GM18526 (cell line): ENCODE results near the gene PM20D2.

ENCODE experiments used
- POLR2A ChIP-seq: IDR thresholded peaks from 3 replicates; pipeline ENCODE4 v1.6.1; 2011; ENCODE audit not compliant: insufficient read length; ENCODE audit errors: extremely low read depth

PM20D2 gene

DNA sequence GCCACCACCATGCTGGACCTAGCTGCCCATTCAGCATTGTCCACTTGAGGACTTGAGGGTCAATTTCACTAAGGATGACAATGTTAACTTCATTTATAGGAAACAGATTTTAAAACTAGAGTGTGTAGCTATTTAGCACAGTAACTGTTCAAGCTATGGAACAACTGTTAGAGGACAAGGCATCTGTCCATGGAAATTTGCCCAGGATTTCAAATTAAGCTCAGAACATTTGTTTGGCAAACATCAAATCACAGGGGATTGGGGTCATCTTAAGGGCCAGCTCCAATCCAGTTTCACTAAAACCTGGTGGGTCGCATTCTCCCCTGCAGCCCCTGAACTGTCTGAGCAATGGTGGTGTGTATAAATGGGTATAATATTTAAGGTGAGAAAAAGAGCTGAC, 35.1 kb downstream of the PM20D2 start:
- no peak for TF ChIP-seq POLR2A

GRCh38 chr6:89183294-89183693, 37.4 kb downstream of the PM20D2 start:
- no peak for TF ChIP-seq POLR2A

DNA sequence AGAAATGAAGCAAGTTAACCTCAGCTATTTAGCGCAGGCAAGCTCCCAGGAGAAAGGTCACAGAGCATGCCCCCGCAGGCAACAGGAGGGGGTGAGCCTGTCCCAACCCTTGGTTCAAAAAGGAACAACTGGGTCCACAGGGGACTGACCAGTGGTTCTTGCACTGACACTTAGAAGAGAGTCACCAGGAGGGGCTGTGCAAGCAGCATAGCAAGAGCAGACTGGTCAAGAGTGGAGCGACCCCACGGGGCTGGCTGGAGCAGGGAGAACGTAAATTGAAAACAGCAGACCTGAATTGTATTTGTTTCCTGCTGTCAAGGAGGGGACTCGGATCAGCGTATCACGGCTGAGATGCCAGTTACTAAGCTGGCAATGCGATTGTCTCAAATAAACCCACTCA, 38.5 kb downstream of the PM20D2 start:
- no peak for TF ChIP-seq POLR2A

DNA sequence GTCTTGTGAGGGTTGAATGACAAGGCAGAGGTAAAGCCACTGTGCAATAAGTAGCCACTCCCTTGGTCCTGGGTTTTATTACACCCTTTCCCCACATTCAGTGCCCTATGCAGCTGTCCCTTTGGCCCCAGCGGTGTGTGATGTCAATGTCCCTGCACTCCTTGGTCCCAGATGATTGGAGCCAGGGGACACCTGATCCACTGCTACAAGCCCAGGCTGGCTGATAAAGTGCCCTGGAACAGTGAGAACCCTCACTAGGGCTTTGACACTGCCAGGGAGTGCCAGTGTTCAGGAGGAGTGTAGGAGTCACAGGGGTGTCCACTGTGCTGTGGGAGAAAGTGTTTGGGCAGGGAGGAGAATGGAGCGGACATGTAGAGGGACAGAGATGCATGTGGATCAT, 40.9 kb downstream of the PM20D2 start:
- no peak for TF ChIP-seq POLR2A

- no peak for TF ChIP-seq POLR2A
Measured at GRCh38 chr6:89187504-89187903, 41.6 kb downstream of the PM20D2 start.

DNA sequence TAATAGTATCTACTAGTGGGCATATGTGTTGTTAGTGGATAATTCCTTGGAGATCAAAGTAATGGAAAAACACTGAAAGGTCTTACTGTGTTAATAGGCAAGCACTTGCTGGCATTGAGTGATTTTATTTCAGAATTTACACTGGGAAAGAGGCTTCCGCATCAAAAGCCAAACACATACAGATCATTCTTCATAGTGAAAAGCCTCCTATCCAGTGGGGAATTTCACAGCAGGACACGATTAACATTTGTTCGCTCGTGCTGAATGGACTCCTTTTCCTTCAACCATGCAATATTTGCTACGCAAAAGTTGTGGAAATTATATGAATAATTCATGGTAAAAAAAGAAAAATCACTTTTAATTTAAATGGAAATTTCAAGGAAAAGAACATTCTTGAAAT, 44.9 kb downstream of the PM20D2 start:
- no peak for TF ChIP-seq POLR2A

GRCh38 chr6:89194559-89194958, 48.7 kb downstream of the PM20D2 start:
- no peak for TF ChIP-seq POLR2A

DNA sequence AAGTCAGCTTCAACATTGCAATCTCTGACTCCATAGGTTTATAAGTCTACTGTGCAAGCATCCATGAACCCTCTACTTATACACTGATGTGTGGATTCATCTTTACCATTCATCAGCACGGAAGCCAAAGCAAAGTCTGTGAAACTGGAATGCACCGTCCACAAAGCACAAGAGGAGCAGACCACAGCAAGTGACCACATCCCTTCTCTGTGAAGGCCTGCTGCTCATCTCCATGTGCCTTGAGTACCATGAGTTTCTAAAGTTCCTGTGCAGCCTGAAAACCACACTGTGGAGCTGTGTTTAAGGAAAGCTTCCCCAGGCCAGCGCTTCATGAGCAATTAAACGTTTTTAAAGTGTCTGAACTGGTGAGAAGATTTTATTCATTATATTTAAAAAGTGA, 51.3 kb downstream of the PM20D2 start:
- no peak for TF ChIP-seq POLR2A

GRCh38 chr6:89198235-89198634, 52.4 kb downstream of the PM20D2 start:
- TF ChIP-seq POLR2A = no peak

DNA sequence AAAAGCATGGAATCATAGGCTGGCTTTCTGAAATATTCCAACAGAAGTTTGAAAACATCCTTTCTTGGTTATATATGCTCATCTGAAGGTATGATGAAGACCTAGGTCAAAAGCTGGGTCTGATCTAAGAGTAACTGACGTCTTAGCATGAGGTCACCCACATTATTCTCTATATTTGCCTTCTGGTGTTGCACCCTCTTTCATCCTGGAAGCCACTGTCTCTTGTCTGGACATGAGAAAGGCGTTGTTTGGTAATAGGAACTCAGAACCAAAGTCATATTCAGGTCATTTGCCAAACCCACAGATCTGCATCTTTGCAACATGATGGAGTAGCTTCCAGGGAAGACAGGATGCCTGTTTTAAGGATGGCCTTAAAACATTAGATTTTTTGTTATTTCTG, 53.7 kb downstream of the PM20D2 start:
- no peak for TF ChIP-seq POLR2A

DNA sequence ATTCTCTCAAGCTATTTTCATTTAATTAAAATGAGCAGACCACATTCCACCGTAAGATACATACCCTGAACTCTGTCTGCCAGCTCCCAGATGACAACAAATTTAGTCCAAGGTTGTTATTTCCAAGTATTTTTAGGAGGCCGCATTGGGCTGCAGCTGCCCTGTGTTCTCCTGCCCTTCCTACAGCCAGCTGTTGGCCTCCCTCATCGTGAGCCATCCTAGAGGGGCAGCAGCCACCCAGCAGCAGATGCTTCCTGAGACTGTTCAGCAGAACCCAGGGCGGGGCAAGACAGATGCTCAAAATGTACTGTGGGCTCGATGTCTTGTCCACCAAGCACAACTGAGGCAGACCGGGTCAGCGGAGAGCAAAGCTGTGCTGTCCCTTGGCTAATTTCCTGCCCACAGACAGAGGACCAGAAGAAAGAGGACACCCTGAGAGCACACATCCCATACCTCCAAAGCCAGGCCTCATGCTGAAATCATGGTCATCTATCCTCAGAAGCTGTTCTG, 54.9 kb downstream of the PM20D2 start:
- TF ChIP-seq POLR2A = no peak

DNA sequence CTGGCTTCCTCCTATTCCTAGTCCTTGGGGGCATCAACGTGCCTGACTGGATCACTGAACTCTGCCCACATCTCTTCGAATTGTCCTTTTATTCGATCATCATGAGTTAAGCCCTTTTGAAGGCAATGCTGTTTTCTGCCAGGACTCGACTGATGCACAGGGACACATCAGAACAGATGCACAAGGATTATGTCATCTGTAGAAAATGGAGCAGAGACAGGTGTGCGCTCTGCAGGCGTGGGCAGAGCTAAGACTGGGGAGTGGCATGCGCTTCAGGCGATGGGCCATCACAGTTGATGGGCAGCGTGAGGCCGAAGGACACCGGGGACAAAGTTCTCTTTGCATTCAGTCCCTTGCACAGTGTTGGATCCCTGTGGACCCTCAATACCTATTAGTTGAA, 58.2 kb downstream of the PM20D2 start:
- TF ChIP-seq POLR2A = no peak

DNA sequence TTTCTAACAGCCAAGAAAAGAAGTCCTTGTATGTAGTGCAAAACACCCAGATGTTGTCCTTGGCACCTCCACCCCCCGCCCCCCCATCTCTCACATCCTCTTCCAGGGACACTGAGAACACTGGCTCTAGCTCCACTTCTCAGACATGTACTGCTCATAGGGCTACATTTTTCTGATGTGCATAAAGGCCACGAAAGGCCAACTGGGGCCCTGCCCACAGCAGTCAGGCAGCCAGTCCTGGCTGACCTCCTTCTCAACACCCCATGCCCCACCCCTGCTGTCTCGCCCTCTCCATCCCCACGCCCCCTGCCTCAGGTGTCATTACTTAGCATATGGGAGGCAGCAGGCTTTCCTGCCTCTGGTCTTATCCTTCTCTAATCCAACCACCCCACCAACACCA, 60.0 kb downstream of the PM20D2 start:
- no peak for TF ChIP-seq POLR2A

DNA sequence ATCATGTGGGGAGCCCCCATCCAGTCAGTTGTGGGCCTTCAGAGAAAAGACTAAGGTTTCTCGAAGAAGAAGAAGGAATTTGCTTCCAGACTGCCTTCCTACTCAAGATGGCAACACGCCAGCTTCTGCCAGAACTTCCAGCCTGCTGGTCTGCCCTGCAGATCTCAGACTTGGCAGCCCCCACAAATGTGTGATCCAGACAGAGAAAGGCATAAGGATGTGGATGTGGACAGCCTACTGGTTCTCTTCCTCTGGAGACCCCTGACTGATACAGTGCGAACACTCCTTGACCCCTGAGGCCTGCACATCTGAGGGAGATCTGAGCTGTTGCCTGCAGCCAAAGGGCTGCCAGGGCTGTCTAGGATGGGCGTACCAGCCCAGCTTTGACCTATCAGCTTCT, 62.7 kb downstream of the PM20D2 start:
- TF ChIP-seq POLR2A = no peak

DNA sequence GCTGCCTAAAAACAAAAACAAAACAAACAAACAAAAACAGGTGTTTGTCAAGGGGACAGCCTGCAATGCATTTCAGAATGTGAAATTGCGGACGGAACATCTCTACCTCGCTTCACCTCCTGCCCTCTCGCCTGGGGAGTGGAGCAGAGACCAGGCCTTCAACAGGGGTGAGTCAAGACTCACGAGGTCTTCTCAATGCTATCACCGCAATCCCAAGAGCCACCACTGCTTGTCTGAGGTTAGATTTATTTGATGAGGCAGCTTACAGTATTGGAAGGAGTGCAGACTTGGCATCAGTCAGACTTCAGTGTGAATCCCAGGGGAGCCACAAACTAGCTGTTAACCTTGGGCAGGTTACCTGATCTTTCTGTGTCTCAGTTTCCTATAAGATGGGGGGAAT, 63.6 kb downstream of the PM20D2 start:
- no peak for TF ChIP-seq POLR2A

DNA sequence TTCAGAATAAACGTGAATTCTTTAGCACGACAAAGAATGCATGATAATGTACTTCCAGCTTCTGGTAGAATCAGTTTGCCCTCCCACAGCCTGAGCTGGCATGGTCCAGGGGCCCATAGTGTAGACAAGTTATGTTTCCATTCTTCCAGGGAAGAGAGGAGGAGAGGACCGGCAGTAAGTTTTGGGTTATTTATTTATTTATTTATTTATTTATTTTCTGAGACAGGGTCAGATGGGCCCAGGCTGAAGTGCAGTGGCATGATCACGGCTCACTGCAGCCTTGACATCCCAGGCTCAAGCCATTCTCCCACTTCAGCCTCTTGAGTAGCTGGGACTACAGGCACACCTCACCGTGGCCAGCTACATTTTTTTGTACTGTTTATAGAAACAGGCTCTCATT, 66.6 kb downstream of the PM20D2 start:
- TF ChIP-seq POLR2A = no peak

DNA sequence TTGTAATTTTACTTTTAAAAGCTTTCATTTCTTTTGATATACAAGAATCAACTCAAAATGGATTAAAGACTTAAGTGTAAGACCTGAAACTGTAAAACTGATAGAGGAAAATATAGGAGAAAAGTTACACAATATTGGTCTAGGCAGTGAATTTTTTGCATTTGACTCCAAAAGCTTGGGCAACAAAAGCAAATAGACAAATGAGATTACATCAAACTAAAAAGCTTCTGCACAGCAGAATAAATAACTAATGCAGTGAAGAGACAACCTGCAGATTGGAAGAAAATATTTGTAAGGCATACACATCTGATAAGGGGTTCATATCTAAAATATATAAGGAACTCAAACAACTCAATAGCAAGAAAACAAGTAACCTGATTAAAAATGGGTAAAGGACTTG, 68.3 kb downstream of the PM20D2 start:
- no peak for TF ChIP-seq POLR2A
